Fibroblast of mammary gland (primary cell): ENCODE results near the gene GZMA.

ENCODE experiments used
- DNase-seq: peaks from one replicate; pipeline ENCODE4 v3.0.0-alpha.2; 2010; ENCODE audit warnings: low read depth
- H3K4me3 ChIP-seq: 2 replicates; pipeline ENCODE4 v1.5.1; 2011; ENCODE audit warnings: low read depth, mild to moderate bottlenecking, low read length, moderate library complexity; ENCODE audit not compliant: control insufficient read depth
- TF ChIP-seq, protein P1 (sequence below): conservative IDR thresholded peaks from 2 replicates; pipeline ENCODE4 v1.5.1; 2011; ENCODE audit warnings: low read depth, low read length, inconsistent platforms; ENCODE audit not compliant: control insufficient read depth, insufficient read depth

Gene GZMA

DNA sequence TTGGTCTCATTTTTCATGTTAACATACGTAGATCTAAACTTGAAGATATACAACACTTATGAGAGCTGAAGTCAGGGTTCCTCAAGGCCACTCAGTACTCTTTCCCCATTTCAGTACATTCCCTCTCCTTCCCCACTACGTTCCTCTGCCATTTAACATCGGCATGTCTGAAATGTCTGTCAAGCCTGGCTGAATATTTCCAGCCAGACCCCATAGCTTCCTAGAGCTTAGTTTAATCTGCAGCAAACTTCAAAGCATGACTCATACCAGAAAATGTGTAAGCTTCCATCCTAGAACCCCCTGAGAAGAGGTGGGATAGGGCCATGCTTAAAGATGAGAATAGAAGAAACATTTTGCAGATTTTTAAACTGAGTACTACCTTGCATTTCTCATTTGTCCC, 6.2 kb downstream of the GZMA start:
- TF ChIP-seq, protein P1, sequence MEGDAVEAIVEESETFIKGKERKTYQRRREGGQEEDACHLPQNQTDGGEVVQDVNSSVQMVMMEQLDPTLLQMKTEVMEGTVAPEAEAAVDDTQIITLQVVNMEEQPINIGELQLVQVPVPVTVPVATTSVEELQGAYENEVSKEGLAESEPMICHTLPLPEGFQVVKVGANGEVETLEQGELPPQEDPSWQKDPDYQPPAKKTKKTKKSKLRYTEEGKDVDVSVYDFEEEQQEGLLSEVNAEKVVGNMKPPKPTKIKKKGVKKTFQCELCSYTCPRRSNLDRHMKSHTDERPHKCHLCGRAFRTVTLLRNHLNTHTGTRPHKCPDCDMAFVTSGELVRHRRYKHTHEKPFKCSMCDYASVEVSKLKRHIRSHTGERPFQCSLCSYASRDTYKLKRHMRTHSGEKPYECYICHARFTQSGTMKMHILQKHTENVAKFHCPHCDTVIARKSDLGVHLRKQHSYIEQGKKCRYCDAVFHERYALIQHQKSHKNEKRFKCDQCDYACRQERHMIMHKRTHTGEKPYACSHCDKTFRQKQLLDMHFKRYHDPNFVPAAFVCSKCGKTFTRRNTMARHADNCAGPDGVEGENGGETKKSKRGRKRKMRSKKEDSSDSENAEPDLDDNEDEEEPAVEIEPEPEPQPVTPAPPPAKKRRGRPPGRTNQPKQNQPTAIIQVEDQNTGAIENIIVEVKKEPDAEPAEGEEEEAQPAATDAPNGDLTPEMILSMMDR: no peak

GRCh38 chr5:55110217-55110616, 7.8 kb downstream of the GZMA start:
- TF ChIP-seq, protein P1: no peak
- H3K4me3 ChIP-seq: no peak overlapping the region
- DNase-seq: no peak

More for the DNA sequence above, 6.2 kb downstream of the GZMA start:
- no peak for DNase-seq
- H3K4me3 ChIP-seq: no peak overlapping the region

GRCh38 chr5:55113327-55113726, 10.9 kb downstream of the GZMA start:
- TF ChIP-seq, protein P1: no peak
- no peak overlapping the region for H3K4me3 ChIP-seq
- DNase-seq: no peak

- TF ChIP-seq, protein P1: no peak
- H3K4me3 ChIP-seq: no peak overlapping the region
- no peak for DNase-seq
Measured at GRCh38 chr5:55114061-55114460, 11.6 kb downstream of the GZMA start.

DNA sequence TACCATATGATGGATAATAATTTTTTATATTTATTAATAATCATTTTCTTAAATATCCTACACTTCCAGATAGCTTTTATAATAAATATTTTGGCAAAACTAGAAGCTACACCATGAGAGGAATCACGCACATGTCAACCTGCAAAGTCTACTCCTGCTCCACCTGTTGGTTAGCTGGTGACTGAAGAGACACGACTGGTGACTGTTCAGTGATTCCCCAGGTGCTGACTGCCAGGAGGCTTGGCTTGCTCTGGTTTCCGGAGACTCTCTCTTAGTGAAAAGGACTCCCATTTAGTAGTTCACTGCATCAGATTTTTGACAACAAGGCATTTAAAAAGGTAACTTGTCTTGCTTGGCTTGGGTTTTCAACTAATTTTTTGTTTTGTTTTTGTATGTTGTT, 20.9 kb downstream of the GZMA start:
- DNase-seq: no peak
- H3K4me3 ChIP-seq: no peak overlapping the region
- TF ChIP-seq, protein P1: no peak

DNA sequence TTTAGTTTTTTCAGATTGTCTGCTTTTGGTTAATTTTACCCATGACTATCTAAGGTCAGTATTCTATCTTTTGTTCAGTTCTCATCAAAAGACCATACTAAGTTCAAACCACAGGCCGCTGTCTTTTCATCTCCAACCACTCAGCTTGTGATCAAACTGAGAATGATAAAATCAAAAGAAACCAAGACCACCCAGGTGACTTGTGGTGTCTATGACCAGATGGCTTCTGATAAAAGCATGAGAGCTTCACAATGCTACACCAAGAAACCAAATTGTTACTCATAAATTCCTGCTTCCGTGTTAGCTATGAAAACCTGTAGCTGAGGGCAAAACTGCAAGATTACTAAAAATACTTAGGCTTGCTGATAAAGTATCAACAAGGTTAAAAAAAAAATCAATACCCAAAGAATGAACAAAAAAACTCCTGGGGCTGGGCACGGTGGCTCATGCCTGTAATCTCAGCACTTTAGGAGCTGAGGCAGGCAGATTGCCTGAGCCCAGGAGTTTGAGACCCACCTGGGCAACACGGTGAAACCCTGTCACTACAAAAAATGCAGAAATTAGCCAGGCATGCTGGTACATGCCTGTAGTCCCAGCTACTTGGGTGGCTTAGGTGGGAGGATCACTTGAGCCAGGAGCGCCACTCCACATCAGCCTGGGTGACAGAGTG, 31.7 kb downstream of the GZMA start:
- H3K4me3 ChIP-seq: no peak overlapping the region
- TF ChIP-seq, protein P1: no peak
- DNase-seq: no peak

GRCh38 chr5:55136521-55136920, 34.1 kb downstream of the GZMA start:
- no peak overlapping the region for H3K4me3 ChIP-seq
- TF ChIP-seq, protein P1: no peak
- no peak for DNase-seq
